Endothelial cell of umbilical vein (primary cell): ENCODE data around the gene SNAPIN. TPM values are rescaled to one million over a fixed set of nuclear protein-coding genes. Genes with fewer than 3 reads are reported as not detected.
A peak's percentile ranks its signal among the peaks of the same experiment; 100 is the strongest.

Source experiments
- BruUV-seq: library from RNA; stranded (reverse); fragments of 400-500 nt; replicated peaks from 2 replicates; lab custom pipeline; 2021; lab: Mats Ljungman, UMichigan
- CTCF ChIA-PET: fragments of 300-600, 350-600 bp; sonication (Branson Sonifier 250); formaldehyde crosslinking; loops from one replicate; lab custom pipeline; 2021; ENCODE audit warnings: antibody characterized with exemption, inconsistent platforms; lab: Charles Lee
- POLR2A ChIA-PET: fragments of 300-600, 350-600 bp; sonication (Branson Sonifier 250); formaldehyde crosslinking; loops from one replicate; lab custom pipeline; 2021; ENCODE audit warnings: antibody characterized with exemption, inconsistent platforms; lab: Charles Lee
- DNase-seq: peaks from one replicate; pipeline ENCODE4 v3.0.0-alpha.2; 2011; ENCODE audit warnings: low read depth, low spot score
- FAIRE-seq: peaks from 2 replicates; lab custom pipeline; 2011; peaks lifted over from hg19 to GRCh38; lab: Jason Lieb, UNC
- H2AFZ ChIP-seq: 2 replicates; pipeline ENCODE4 v1.6.0; 2012; ENCODE audit warnings: low read depth, low read length, control low read depth, inconsistent platforms
- H3K27ac ChIP-seq: 2 replicates; pipeline ENCODE4 v1.5.1; 2011; ENCODE audit warnings: low read depth, mild to moderate bottlenecking, control low read depth, low read length, moderate library complexity; ENCODE audit not compliant: insufficient read depth
- H3K27me3 ChIP-seq, 2 experiments: 2 replicates each; pipeline versions ENCODE4 v1.6.0 to v1.6.1; 2011; ENCODE audit warnings: low read length in 2 of 2, mixed read lengths in 1 of 2; ENCODE audit not compliant: control insufficient read depth in 2 of 2, insufficient read depth in 2 of 2
- H3K36me3 ChIP-seq, 2 experiments: 2 replicates in 1 of 2; 3 replicates in 1 of 2; pipeline ENCODE4 v1.5.1; 2011; ENCODE audit warnings: low read length in 2 of 2, mild to moderate bottlenecking in 1 of 2, moderate library complexity in 1 of 2; ENCODE audit not compliant: control insufficient read depth in 2 of 2, insufficient read depth in 2 of 2; ENCODE audit errors: extremely low read depth in 1 of 2
- H3K4me1 ChIP-seq: 3 replicates; pipeline ENCODE4 v1.5.1; 2011; ENCODE audit warnings: mild to moderate bottlenecking, low read length; ENCODE audit not compliant: control insufficient read depth, insufficient read depth; ENCODE audit errors: extremely low read depth
- H3K4me2 ChIP-seq: 2 replicates; pipeline ENCODE4 v1.6.1; 2011; ENCODE audit warnings: low read length, control low read depth, mixed read lengths; ENCODE audit not compliant: insufficient read depth
- H3K4me3 ChIP-seq, 3 experiments: fragments of 200-600 bp in 1 of 3; sonication (generic), shearing (Covaris generic) in 1 of 3; replicated peaks in 1 of 3; 2 replicates each; pipeline ENCODE4 v1.5.1; 2011 to 2016; ENCODE audit warnings: control low read depth in 3 of 3, low read length in 3 of 3, mild to moderate bottlenecking in 2 of 3, inconsistent platforms in 1 of 3, low read depth in 1 of 3, moderate library complexity in 1 of 3; ENCODE audit not compliant: insufficient read depth in 1 of 3
- H3K79me2 ChIP-seq: 2 replicates; pipeline ENCODE4 v1.6.0; 2012; ENCODE audit warnings: low read length, inconsistent platforms; ENCODE audit not compliant: control insufficient read depth, insufficient read depth
- H3K9ac ChIP-seq: replicated peaks from 2 replicates; pipeline ENCODE3; 2011; ENCODE audit warnings: low read length, control low read depth; ENCODE audit not compliant: insufficient read depth; ENCODE audit errors: extremely low read depth
- H3K9me1 ChIP-seq: replicated peaks from 3 replicates; pipeline ENCODE4 v1.6.0; 2011; ENCODE audit warnings: mild to moderate bottlenecking, low read length; ENCODE audit not compliant: control insufficient read depth, insufficient read depth; ENCODE audit errors: extremely low read depth
- H3K9me3 ChIP-seq: replicated peaks from 2 replicates; pipeline ENCODE4 v1.5.1; 2012; ENCODE audit warnings: low read length, inconsistent platforms; ENCODE audit not compliant: control insufficient read depth, insufficient read depth
- H4K20me1 ChIP-seq: replicated peaks from 2 replicates; pipeline ENCODE3; 2011; ENCODE audit warnings: mild to moderate bottlenecking, low read length; ENCODE audit not compliant: control insufficient read depth, insufficient read depth; ENCODE audit errors: extremely low read depth
- EZH2 ChIP-seq: IDR thresholded peaks from 2 replicates; pipeline ENCODE4 v1.6.1; 2012; ENCODE audit warnings: borderline replicate concordance, low read depth, mild to moderate bottlenecking, moderate library complexity, low read length, inconsistent platforms; ENCODE audit not compliant: severe bottlenecking
- FOS ChIP-seq: IDR thresholded peaks from 2 replicates; pipeline ENCODE4 v1.6.1; 2011; ENCODE audit warnings: mild to moderate bottlenecking, low read length, moderate library complexity, borderline replicate concordance; ENCODE audit not compliant: insufficient read depth
- GATA2 ChIP-seq: IDR thresholded peaks from 2 replicates; pipeline ENCODE4 v1.7.0; 2011; ENCODE audit warnings: low read depth, mild to moderate bottlenecking, moderate library complexity, mixed read lengths, low read length; ENCODE audit not compliant: insufficient read length, insufficient read depth
- JUN ChIP-seq: IDR thresholded peaks from 2 replicates; pipeline ENCODE4 v1.6.1; 2011; ENCODE audit warnings: borderline replicate concordance, low read depth; ENCODE audit not compliant: insufficient read length, insufficient read depth
- MYC ChIP-seq: IDR thresholded peaks from one replicate; pipeline ENCODE4 v1.6.1; 2011; ENCODE audit warnings: mild to moderate bottlenecking, low read depth, low read length
- POLR2A ChIP-seq: IDR thresholded peaks from 2 replicates; pipeline ENCODE4 v1.6.1; 2012; ENCODE audit warnings: low read depth, mild to moderate bottlenecking, control low read depth, low read length
- POLR2AphosphoS5 ChIP-seq: IDR thresholded peaks from 2 replicates; pipeline ENCODE4 v1.6.1; 2012; ENCODE audit warnings: low read depth, mild to moderate bottlenecking, control low read depth, low read length, moderate library complexity; ENCODE audit not compliant: insufficient read depth
- dilution Hi-C: fragments of 300-500 bp; cut with MboI; formaldehyde crosslinking; loops from one replicate; pipeline ENCODE4 v1.15.0; 2019; ENCODE audit warnings: low sequenced_read_pairs; ENCODE audit not compliant: extremely low pct_ligation_motif_present
- intact Hi-C: fragments of 100-400 bp; cut with micrococcal nuclease; formaldehyde crosslinking; loops from one replicate; pipeline ENCODE4 v1.10.0; 2022
- polyA plus RNA-seq, 4 experiments: library from polyadenylated mRNA; depleted of rRNA in 3 of 4; stranded (reverse) in 3 of 4; unstranded in 1 of 4; fragments of >200 nt; gene quantifications; 2 replicates each; pipeline versions ENCODE4 v1.2.1 to v1.2.3, GENCODE V29; 2011 to 2012; ENCODE audit warnings: missing spikeins in 1 of 4
- total RNA-seq: library from RNA; stranded (reverse); gene quantifications from 2 replicates; pipeline ENCODE4 v1.2.3, GENCODE V29; 2021
- TF ChIP-seq, protein P1 (sequence below): IDR thresholded peaks from 2 replicates; pipeline ENCODE4 v1.6.1; 2011; ENCODE audit not compliant: insufficient read depth, insufficient read length
- TF ChIP-seq, protein P2 (sequence below), 2 donors: IDR thresholded peaks; 1 replicate in 1 of 2; 2 replicates in 1 of 2; pipeline ENCODE4 v1.5.1; 2011; ENCODE audit warnings: low read length in 2 of 2, mild to moderate bottlenecking in 2 of 2, moderate library complexity in 2 of 2, control low read depth in 1 of 2, inconsistent platforms in 1 of 2, low read depth in 1 of 2; ENCODE audit not compliant: insufficient read depth in 1 of 2; ENCODE audit errors: extremely low read depth in 1 of 2

Gene SNAPIN
- total and polyA plus RNA-seq, 2 donors (not counting 3 experiments of a cell fraction or from before 2014, with no cell fraction given): 36.8 to 55.1 TPM

- Histone ChIP-seq H2AFZ (peak overlapping the region; percentile 87), H3K4me1 (peaks cover 11% of the 10 kb centered on the region), H3K79me2 (no peaks in the 10 kb centered on the region), H3K4me3 (peak overlapping the region; percentile 35 to 44 (median 37)), H3K36me3 (peaks cover 0 to 7% of the 10 kb centered on the region in 2 experiments), H3K9ac (no peak overlapping the region), H4K20me1 (no peaks in the 10 kb centered on the region), H3K9me1 (no peaks in the 10 kb centered on the region), H3K27ac (no peak overlapping the region), H3K9me3 (no peaks in the 10 kb centered on the region), H3K27me3 (peaks cover 4 to 5% of the 10 kb centered on the region in 2 experiments), H3K4me2 (peak overlapping the region; percentile 62)
- no TSS peak for BruUV-seq
- intact Hi-C loops (loop anchor here (1.0 kb wide), 1 partner anchor 19 kb away; no protein-coding TSS in a partner anchor), dilution Hi-C loops (no loop called here)
- POLR2A ChIA-PET: interaction anchor here (0.6 kb wide), 1 partner anchor 344 kb away, joined by 3 read pairs; no protein-coding TSS in a partner anchor
- peak; percentile 42 for FAIRE-seq
- CTCF ChIA-PET: interaction anchor here (1.0 to 7.0 kb wide), 12 partner anchors 19 to 307 kb away, joined by 4 to 83 read pairs (median 6); partner anchors contain the start of genes RAB13 and SLC27A3
- peak; percentile 56 for DNase-seq
- TF ChIP-seq JUN (no peak), FOS (no peak), POLR2A (no peak), GATA2 (no peak), EZH2 (peak; percentile 62), POLR2AphosphoS5 (no peak), MYC (no peak)
- TF ChIP-seq, protein P1, sequence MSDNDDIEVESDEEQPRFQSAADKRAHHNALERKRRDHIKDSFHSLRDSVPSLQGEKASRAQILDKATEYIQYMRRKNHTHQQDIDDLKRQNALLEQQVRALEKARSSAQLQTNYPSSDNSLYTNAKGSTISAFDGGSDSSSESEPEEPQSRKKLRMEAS: no peak
- TF ChIP-seq, protein P2, sequence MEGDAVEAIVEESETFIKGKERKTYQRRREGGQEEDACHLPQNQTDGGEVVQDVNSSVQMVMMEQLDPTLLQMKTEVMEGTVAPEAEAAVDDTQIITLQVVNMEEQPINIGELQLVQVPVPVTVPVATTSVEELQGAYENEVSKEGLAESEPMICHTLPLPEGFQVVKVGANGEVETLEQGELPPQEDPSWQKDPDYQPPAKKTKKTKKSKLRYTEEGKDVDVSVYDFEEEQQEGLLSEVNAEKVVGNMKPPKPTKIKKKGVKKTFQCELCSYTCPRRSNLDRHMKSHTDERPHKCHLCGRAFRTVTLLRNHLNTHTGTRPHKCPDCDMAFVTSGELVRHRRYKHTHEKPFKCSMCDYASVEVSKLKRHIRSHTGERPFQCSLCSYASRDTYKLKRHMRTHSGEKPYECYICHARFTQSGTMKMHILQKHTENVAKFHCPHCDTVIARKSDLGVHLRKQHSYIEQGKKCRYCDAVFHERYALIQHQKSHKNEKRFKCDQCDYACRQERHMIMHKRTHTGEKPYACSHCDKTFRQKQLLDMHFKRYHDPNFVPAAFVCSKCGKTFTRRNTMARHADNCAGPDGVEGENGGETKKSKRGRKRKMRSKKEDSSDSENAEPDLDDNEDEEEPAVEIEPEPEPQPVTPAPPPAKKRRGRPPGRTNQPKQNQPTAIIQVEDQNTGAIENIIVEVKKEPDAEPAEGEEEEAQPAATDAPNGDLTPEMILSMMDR (IDR thresholded peaks at IDR 0.05; ENCODE audit: extremely low read depth in 1 of 2, insufficient read depth in 1 of 2, low read depth in 1 of 2, low read length in 2 of 2): peak; percentile 14 to 40
Measured at GRCh38 chr1:153679337-153680119, 21.0 kb downstream of the SNAPIN start.
